Endometrium (tissue), 2 donors: Measurements from ENCODE around the gene COL1A2.

ENCODE experiments used
- FAIRE-seq: peaks from 2 replicates; lab custom pipeline; 2012; peaks lifted over from hg19 to GRCh38; lab: Jason Lieb, UNC
- donor health status: control.
- donor health status: control.

The COL1A2 gene

GRCh38 chr7:94382746-94383145 is 11.9 kb upstream of the COL1A2 start:
- no peak for FAIRE-seq

- no peak for FAIRE-seq
These were observed 10.4 kb upstream of the COL1A2 start for GRCh38 chr7:94384315-94384714.

GRCh38 chr7:94386416-94386815 is 8.3 kb upstream of the COL1A2 start:
- no peak for FAIRE-seq

- FAIRE-seq, result no peak
These were observed 6.2 kb upstream of the COL1A2 start for GRCh38 chr7:94388540-94388939.

- no peak for FAIRE-seq
These were observed 5.3 kb upstream of the COL1A2 start for GRCh38 chr7:94389381-94389780.

GRCh38 chr7:94391726-94392392 is 2.8 kb upstream of the COL1A2 start:
- FAIRE-seq, result peak; percentile 83

- no peak for FAIRE-seq
These were observed 2.3 kb upstream of the COL1A2 start for GRCh38 chr7:94392393-94392786.

GRCh38 chr7:94393246-94394108 is 1.2 kb upstream of the COL1A2 start:
- no peak for FAIRE-seq

GRCh38 chr7:94394109-94394436 is 622 bp upstream of the COL1A2 start:
- no peak for FAIRE-seq

- peak; percentile 39 for FAIRE-seq
These were observed 694 bp downstream of the COL1A2 start for GRCh38 chr7:94395141-94396036.

GRCh38 chr7:94396037-94396431 is 1.3 kb downstream of the COL1A2 start:
- peak; percentile 46 for FAIRE-seq

GRCh38 chr7:94396596-94396995 is 1.9 kb downstream of the COL1A2 start:
- FAIRE-seq, result no peak

- FAIRE-seq, result no peak
These were observed 3.0 kb downstream of the COL1A2 start for GRCh38 chr7:94397722-94398121.

- FAIRE-seq, result no peak
These were observed 4.1 kb downstream of the COL1A2 start for GRCh38 chr7:94398841-94399240.

- FAIRE-seq, result peak; percentile 66
These were observed 5.3 kb downstream of the COL1A2 start for GRCh38 chr7:94400022-94400421.

GRCh38 chr7:94400643-94401427 is 6.1 kb downstream of the COL1A2 start:
- FAIRE-seq, result no peak

- FAIRE-seq, result no peak
These were observed 6.7 kb downstream of the COL1A2 start for GRCh38 chr7:94401428-94401814.

GRCh38 chr7:94403546-94403945 is 8.9 kb downstream of the COL1A2 start:
- no peak for FAIRE-seq

GRCh38 chr7:94405506-94405905 is 10.8 kb downstream of the COL1A2 start:
- FAIRE-seq, result no peak

GRCh38 chr7:94406696-94407095 is 12.0 kb downstream of the COL1A2 start:
- FAIRE-seq, result no peak

GRCh38 chr7:94409200-94409948 is 14.7 kb downstream of the COL1A2 start:
- peak; percentile 60 for FAIRE-seq
